GM12874 (cell line): Measurements from ENCODE around the gene RPS15.

Source experiments
- TF ChIP-seq, protein P1 (sequence below): IDR thresholded peaks from 2 replicates; pipeline ENCODE4 v1.5.1; 2011; ENCODE audit warnings: low read depth, mild to moderate bottlenecking, control low read depth, low read length, moderate library complexity; ENCODE audit not compliant: insufficient read depth

Gene RPS15

DNA sequence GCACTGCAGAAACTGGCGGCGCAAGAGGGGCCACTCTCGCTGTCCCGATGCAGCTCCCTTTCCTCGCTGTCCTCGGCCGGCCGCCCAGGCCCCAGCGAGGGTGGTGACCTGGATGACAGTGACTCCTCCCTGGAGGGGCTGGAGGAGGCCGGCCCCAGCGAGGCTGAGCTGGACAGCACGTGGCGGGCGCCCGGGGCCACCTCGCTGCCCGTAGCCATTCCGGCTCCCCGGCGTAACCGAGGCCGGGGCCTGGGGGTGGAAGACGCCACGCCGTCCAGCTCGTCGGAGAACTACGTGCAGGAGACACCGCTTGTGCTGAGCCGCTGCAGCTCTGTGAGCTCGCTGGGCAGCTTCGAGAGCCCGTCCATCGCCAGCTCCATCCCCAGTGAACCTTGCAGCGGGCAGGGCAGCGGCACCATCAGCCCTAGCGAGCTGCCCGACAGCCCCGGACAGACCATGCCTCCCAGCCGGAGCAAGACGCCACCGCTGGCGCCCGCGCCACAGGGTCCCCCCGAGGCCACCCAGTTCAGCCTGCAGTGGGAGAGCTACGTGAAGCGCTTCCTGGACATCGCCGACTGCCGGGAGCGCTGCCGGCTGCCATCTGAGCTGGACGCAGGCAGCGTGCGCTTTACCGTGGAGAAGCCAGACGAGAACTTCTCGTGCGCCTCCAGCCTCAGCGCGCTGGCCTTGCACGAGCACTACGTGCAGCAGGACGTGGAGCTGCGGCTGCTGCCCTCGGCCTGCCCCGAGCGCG is 28.4 kb downstream of the RPS15 start:
- TF ChIP-seq, protein P1, sequence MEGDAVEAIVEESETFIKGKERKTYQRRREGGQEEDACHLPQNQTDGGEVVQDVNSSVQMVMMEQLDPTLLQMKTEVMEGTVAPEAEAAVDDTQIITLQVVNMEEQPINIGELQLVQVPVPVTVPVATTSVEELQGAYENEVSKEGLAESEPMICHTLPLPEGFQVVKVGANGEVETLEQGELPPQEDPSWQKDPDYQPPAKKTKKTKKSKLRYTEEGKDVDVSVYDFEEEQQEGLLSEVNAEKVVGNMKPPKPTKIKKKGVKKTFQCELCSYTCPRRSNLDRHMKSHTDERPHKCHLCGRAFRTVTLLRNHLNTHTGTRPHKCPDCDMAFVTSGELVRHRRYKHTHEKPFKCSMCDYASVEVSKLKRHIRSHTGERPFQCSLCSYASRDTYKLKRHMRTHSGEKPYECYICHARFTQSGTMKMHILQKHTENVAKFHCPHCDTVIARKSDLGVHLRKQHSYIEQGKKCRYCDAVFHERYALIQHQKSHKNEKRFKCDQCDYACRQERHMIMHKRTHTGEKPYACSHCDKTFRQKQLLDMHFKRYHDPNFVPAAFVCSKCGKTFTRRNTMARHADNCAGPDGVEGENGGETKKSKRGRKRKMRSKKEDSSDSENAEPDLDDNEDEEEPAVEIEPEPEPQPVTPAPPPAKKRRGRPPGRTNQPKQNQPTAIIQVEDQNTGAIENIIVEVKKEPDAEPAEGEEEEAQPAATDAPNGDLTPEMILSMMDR = no peak

DNA sequence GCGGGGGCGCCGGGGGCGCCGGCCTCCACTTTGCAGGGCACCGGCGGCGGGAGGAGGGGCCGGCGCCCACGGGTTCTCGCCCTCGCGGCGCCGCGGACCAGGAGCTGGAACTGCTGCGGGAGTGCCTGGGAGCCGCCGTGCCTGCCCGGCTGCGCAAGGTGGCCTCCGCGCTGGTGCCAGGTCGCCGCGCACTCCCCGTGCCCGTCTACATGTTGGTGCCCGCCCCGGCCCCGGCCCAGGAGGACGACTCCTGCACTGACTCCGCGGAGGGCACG is 29.0 kb downstream of the RPS15 start:
- TF ChIP-seq, protein P1 = no peak

DNA sequence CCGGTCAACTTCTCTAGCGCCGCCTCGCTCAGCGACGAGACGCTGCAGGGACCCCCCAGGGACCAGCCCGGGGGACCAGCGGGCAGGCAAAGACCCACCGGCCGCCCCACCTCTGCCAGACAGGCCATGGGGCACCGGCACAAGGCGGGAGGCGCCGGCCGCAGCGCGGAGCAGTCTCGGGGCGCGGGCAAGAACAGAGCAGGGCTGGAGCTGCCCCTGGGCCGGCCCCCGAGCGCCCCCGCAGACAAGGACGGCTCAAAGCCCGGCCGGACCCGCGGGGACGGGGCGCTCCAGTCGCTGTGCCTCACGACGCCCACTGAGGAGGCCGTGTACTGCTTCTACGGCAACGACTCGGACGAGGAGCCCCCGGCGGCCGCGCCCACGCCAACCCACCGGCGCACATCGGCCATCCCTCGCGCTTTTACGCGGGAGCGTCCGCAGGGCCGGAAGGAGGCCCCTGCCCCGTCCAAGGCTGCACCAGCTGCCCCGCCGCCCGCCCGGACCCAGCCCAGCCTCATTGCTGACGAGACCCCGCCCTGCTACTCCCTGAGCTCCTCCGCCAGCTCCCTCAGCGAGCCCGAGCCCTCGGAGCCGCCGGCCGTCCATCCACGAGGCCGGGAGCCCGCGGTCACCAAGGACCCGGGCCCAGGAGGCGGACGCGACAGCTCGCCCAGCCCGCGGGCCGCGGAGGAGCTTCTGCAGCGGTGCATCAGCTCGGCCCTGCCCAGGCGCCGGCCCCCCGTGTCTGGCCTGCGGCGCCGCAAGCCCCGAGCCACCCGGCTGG is 29.5 kb downstream of the RPS15 start:
- TF ChIP-seq, protein P1 = no peak

DNA sequence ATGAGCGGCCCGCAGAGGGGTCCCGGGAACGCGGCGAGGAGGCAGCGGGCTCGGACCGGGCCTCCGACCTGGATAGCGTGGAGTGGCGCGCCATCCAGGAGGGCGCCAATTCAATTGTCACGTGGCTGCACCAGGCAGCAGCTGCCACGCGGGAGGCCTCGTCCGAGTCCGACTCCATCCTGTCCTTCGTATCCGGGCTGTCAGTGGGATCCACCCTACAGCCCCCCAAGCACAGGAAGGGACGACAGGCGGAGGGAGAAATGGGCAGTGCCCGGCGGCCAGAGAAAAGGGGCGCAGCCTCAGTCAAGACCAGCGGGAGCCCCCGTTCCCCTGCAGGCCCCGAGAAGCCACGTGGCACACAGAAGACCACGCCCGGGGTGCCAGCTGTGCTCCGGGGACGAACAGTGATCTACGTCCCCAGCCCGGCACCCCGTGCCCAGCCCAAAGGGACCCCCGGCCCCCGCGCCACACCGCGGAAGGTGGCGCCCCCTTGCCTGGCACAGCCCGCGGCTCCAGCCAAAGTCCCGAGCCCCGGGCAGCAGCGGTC is 30.2 kb downstream of the RPS15 start:
- TF ChIP-seq, protein P1 = no peak

DNA sequence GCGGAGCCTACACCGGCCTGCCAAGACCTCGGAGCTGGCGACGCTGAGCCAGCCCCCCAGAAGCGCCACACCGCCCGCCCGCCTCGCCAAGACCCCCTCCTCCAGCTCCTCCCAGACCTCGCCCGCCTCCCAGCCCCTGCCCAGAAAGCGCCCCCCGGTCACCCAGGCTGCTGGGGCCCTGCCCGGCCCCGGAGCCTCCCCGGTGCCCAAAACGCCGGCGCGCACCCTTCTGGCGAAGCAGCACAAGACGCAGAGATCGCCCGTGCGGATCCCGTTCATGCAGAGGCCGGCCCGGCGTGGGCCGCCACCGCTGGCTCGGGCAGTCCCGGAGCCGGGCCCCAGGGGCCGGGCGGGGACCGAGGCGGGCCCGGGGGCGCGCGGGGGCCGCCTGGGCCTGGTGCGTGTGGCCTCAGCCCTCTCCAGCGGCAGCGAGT is 30.6 kb downstream of the RPS15 start:
- TF ChIP-seq, protein P1 = 0 out of 2 replicates have a peak, but pooled peaks have one; percentile 5

DNA sequence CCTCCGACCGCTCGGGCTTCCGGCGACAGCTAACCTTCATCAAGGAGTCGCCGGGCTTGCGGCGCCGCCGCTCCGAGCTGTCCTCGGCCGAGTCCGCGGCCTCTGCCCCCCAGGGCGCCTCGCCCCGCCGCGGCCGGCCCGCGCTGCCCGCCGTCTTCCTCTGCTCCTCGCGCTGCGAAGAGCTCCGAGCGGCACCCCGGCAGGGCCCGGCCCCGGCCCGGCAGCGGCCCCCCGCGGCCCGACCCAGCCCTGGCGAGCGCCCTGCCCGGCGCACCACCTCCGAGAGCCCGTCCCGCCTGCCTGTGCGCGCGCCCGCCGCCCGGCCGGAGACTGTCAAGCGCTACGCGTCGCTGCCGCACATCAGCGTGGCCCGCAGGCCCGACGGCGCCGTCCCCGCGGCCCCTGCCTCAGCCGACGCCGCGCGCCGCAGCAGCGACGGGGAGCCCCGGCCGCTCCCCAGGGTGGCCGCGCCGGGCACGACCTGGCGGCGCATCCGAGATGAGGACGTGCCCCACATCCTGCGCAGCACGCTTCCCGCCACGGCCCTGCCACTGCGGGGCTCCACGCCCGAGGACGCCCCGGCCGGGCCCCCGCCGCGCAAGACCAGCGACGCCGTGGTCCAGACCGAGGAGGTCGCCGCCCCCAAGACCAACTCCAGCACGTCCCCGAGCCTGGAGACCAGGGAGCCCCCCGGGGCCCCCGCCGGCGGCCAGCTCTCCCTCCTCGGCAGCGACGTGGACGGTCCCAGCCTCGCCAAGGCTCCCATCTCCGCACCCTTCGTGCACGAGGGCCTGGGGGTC is 31.3 kb downstream of the RPS15 start:
- TF ChIP-seq, protein P1 = no peak

DNA sequence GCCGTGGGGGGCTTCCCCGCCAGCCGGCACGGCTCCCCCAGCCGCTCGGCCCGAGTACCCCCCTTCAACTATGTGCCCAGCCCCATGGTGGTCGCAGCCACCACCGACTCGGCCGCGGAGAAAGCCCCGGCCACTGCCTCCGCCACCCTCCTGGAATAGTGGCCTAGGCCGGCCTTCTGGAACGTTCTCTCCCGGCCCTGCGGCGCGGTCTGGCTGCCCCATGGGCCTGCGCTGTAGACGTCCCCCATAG is 31.8 kb downstream of the RPS15 start:
- TF ChIP-seq, protein P1 = no peak
